GM12873 (cell line): Measurements from ENCODE around the gene GEN1.

ENCODE experiments used
- CTCF ChIP-seq: IDR thresholded peaks from 2 replicates; pipeline ENCODE4 v1.5.1; 2012; ENCODE audit warnings: low read depth, mild to moderate bottlenecking, moderate library complexity, low read length, control low read depth; ENCODE audit not compliant: insufficient read depth; ENCODE audit errors: missing control alignments

Gene GEN1, protein sequence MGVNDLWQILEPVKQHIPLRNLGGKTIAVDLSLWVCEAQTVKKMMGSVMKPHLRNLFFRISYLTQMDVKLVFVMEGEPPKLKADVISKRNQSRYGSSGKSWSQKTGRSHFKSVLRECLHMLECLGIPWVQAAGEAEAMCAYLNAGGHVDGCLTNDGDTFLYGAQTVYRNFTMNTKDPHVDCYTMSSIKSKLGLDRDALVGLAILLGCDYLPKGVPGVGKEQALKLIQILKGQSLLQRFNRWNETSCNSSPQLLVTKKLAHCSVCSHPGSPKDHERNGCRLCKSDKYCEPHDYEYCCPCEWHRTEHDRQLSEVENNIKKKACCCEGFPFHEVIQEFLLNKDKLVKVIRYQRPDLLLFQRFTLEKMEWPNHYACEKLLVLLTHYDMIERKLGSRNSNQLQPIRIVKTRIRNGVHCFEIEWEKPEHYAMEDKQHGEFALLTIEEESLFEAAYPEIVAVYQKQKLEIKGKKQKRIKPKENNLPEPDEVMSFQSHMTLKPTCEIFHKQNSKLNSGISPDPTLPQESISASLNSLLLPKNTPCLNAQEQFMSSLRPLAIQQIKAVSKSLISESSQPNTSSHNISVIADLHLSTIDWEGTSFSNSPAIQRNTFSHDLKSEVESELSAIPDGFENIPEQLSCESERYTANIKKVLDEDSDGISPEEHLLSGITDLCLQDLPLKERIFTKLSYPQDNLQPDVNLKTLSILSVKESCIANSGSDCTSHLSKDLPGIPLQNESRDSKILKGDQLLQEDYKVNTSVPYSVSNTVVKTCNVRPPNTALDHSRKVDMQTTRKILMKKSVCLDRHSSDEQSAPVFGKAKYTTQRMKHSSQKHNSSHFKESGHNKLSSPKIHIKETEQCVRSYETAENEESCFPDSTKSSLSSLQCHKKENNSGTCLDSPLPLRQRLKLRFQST

GRCh38 chr2:17753803-17754663 lies at the start of gene GEN1, which contains the start of gene SMC6:
TSS of gene GEN1 (plus strand) at chr2:17754138. CDS start at chr2:17759944, 5,806 bp downstream.
TSS of gene SMC6 (minus strand) at chr2:17753810. CDS start at chr2:17745946, 7,864 bp downstream.
- no peak for TF ChIP-seq CTCF

DNA sequence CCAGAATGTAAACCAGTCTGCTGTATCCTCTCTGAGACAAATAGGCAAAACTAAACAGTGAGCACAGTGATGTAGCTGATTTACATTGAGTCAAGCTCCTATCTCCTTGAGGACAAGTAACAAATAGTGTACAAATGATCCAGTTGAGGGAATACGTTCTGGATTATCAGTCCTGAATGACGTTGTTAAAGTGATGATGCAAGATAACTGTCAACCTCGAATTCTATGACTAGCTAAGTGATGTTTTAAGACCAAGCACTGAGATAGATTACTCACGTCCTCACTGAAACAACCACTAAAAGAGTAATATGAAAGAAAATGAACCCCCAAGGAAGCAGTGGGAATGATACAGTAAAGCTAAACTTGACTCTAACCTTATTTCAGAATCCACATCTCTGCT lies 47.1 kb upstream of the GEN1 start:
- no peak for TF ChIP-seq CTCF

DNA sequence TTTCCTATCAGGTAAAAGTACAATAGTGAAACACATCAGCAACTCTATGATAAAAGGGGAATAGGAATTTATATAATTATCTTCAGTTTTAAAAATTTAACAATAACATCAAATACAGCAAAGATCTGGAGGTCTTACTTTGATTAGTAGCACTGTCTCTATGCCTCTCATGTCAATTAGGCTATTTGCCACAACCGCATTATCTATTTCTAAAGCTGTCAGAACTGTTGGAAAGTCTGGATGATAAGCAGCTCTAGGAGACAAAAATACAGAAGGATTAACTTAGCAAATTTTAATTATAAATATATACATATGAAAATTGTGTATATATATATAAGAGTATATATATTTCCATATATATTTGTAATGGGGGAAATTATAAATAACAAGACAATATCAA lies 45.4 kb upstream of the GEN1 start:
- TF ChIP-seq CTCF, result no peak

DNA sequence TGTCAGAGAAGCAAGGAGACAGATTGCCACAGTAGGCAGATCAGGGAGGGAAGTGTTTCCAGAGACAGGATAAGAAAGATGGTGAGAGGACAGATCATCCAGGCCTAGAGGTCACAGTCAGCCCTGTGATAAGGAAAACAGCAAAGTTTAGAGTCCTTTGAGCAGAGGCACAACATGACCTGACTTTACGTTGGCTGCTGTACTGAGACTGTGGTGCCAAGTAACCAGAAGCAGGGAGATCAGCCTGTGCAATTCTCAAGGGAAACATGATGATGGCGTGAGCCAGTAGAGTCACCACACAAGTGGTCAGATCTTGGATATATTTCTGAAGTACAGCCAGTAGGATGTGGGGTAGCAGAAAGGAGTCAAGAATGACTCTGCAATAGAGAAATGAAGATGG lies 44.0 kb upstream of the GEN1 start:
- TF ChIP-seq CTCF, result no peak

GRCh38 chr2:17710547-17711248 lies 43.2 kb upstream of the GEN1 start:
- no peak for TF ChIP-seq CTCF

DNA sequence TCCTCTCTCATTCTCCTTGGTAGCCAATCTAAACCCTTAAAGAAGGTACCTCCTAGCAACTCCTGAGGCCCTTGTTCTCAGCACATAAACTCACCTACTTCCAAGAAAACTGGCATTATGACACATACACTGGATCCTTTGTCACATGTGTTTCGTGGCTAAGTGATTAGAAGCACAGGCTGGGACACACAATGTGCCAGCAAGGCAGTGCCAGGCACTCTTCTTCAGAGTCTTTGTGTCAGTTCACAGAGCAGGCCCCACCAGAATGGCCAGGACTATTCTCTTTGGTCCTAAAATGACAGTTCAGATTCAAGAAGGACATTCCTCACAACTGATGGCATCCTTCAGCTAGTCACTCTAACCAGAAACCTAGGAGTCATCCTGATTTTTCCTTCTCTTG lies 40.6 kb upstream of the GEN1 start:
- no peak for TF ChIP-seq CTCF
